ENCODE results near the gene UBE2D1.

DNA sequence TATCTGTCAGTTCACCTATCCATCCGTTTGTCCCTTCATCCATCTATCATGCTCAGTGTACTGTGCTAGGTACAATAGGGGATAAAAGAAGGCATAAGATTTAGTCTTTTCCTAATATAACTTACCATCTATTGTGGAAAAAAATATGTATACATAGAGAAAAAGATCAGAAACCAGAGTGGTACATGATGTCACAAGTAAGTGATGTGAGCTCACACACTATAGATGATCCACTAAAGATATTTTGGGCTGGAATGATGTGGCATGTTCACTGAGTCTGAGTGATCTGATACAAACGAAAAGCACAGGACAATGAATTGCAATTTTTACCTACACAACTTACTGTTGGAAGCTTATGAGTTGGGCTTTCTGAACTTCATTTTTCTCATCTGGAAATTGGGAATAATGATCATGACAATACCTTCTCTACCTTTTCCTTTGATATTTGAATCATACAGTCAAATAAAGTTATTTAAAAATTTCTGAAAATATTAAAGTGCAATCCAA is 47.7 kb downstream of the UBE2D1 start:
- TF ChIP-seq NFIC (IDR thresholded peaks at IDR 0.05) (no peak), REST (IDR thresholded peaks at IDR 0.05; ENCODE audit: low read depth) (no peak), EP300 (IDR thresholded peaks at IDR 0.05; ENCODE audit: borderline replicate concordance) (no peak), ZBTB7A (IDR thresholded peaks at IDR 0.05; ENCODE audit: low read depth) (no peak), TAF1 (IDR thresholded peaks at IDR 0.05; ENCODE audit: low read depth) (no peak)
- TF ChIP-seq, protein P1, sequence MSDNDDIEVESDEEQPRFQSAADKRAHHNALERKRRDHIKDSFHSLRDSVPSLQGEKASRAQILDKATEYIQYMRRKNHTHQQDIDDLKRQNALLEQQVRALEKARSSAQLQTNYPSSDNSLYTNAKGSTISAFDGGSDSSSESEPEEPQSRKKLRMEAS (IDR thresholded peaks at IDR 0.05): no peak
